Upper lobe of right lung (tissue), 1 donor: ENCODE data around the gene POLR2H. TPM values are rescaled to one million over a fixed set of nuclear protein-coding genes. Genes with fewer than 3 reads are reported as not detected.

Experiments used
- ATAC-seq: fragments of 200-7000 bp; cut with Tn5 transposase; one replicate; pipeline ENCODE4 v1.9.1; 2020; ENCODE audit warnings: mild to moderate bottlenecking, moderate library complexity
- DNase-seq: peaks from one replicate; pipeline ENCODE4 v3.0.0-alpha.2; 2020
- H3K27ac ChIP-seq: fragments of 200-600 bp; one replicate; pipeline ENCODE4 v1.8.0; 2022
- H3K27me3 ChIP-seq: fragments of 200-600 bp; one replicate; pipeline ENCODE4 v1.8.0; 2022; ENCODE audit warnings: mild to moderate bottlenecking
- H3K36me3 ChIP-seq: fragments of 200-600 bp; one replicate; pipeline ENCODE4 v1.8.0; 2022
- H3K4me1 ChIP-seq: fragments of 200-600 bp; one replicate; pipeline ENCODE4 v1.8.0; 2022
- H3K4me3 ChIP-seq: fragments of 200-600 bp; one replicate; pipeline ENCODE4 v1.8.0; 2022; ENCODE audit warnings: mild to moderate bottlenecking
- H3K9me3 ChIP-seq: fragments of 200-600 bp; one replicate; pipeline ENCODE4 v1.8.0; 2022
- CTCF ChIP-seq: fragments of 200-600 bp; IDR thresholded peaks from one replicate; pipeline ENCODE4 v1.8.0; 2022; ENCODE audit warnings: antibody characterized with exemption
- intact Hi-C: fragments of 100-400 bp; cut with DNase I; formaldehyde crosslinking; loops from one replicate; pipeline ENCODE4 v1.11.0; 2022
- total RNA-seq: library from RNA; stranded (reverse); fragmentation: NEBNext Ultra II Directional; extraction: Animal tissue kit (Norgen Biotek cat#: 25700); gene quantifications from one replicate; pipeline ENCODE4 v1.2.1, GENCODE V29; 2021
- donor health status: DM: no; HTN: yes; CAD: no; lungs with severe emphysema.

Gene POLR2H
- total RNA-seq, 1 donor from 2014 or later: 63.2 TPM

- H3K4me3 ChIP-seq: no peak overlapping the region
- peaks cover 4% of the 10 kb centered on the region for H3K4me1 ChIP-seq
- intact Hi-C loops: no loop called here
- no peaks in the 10 kb centered on the region for H3K27me3 ChIP-seq
- TF ChIP-seq CTCF: no peak
- DNase-seq (no peak), ATAC-seq (no peak)
- H3K9me3 ChIP-seq: no peaks in the 10 kb centered on the region
- no peak overlapping the region for H3K27ac ChIP-seq
- no peaks in the 10 kb centered on the region for H3K36me3 ChIP-seq
Observed at GRCh38 chr3:184350618-184351017, 10.9 kb upstream of the POLR2H start.

GRCh38 chr3:184351511-184352148 is 9.9 kb upstream of the POLR2H start:
- TF ChIP-seq CTCF: no peak
- DNase-seq: no peak
- intact Hi-C loops: no loop called here
- H3K9me3 ChIP-seq: no peaks in the 10 kb centered on the region
- no peaks in the 10 kb centered on the region for H3K4me1 ChIP-seq
- H3K4me3 ChIP-seq: no peak overlapping the region
- H3K36me3 ChIP-seq: no peaks in the 10 kb centered on the region
- no peak overlapping the region for H3K27ac ChIP-seq
- no peaks in the 10 kb centered on the region for H3K27me3 ChIP-seq
- no peak for ATAC-seq

- H3K4me1 ChIP-seq: no peaks in the 10 kb centered on the region
- ATAC-seq (no peak), DNase-seq (no peak)
- no peak overlapping the region for H3K4me3 ChIP-seq
- H3K9me3 ChIP-seq: no peaks in the 10 kb centered on the region
- no peaks in the 10 kb centered on the region for H3K36me3 ChIP-seq
- no peak overlapping the region for H3K27ac ChIP-seq
- no peaks in the 10 kb centered on the region for H3K27me3 ChIP-seq
- no peak for TF ChIP-seq CTCF
- intact Hi-C loops: no loop called here
Observed at GRCh38 chr3:184352149-184352785, 9.2 kb upstream of the POLR2H start.

GRCh38 chr3:184352897-184353545 is 8.5 kb upstream of the POLR2H start:
- Histone ChIP-seq H3K4me3 (no peak overlapping the region), H3K36me3 (no peaks in the 10 kb centered on the region), H3K4me1 (no peaks in the 10 kb centered on the region), H3K27me3 (no peaks in the 10 kb centered on the region), H3K27ac (no peak overlapping the region), H3K9me3 (no peaks in the 10 kb centered on the region)
- intact Hi-C loops: no loop called here
- ATAC-seq (no peak), DNase-seq (no peak)
- TF ChIP-seq CTCF: no peak

GRCh38 chr3:184353546-184353941 is 8.0 kb upstream of the POLR2H start:
- no peak for TF ChIP-seq CTCF
- DNase-seq: no peak
- Histone ChIP-seq H3K36me3 (no peaks in the 10 kb centered on the region), H3K27me3 (no peaks in the 10 kb centered on the region), H3K4me3 (no peak overlapping the region), H3K9me3 (no peaks in the 10 kb centered on the region), H3K27ac (no peak overlapping the region), H3K4me1 (no peaks in the 10 kb centered on the region)
- intact Hi-C loops: no loop called here
- no peak for ATAC-seq
